Fibroblast of skin of abdomen (primary cell): ENCODE measurements around the gene ABCB8. TPM values are rescaled to one million over a fixed set of nuclear protein-coding genes. Genes with fewer than 3 reads are reported as not detected.

ENCODE experiments used
- DNase-seq: peaks from one replicate; pipeline ENCODE4 v3.0.0-alpha.2; 2013
- polyA plus RNA-seq, 2 experiments: library from polyadenylated mRNA; unstranded; fragments of 120-200 nt; gene quantifications; one replicate each; pipeline ENCODE4 v1.2.1, GENCODE V29; 2013; ENCODE audit not compliant: insufficient read length in 2 of 2

Gene ABCB8
- 26.3 TPM for polyA plus RNA-seq (2013, experiment 1 of 2; ENCODE audit: insufficient read length)
- polyA plus RNA-seq (2013, experiment 2 of 2; ENCODE audit: insufficient read length) = 29.7 TPM

DNA sequence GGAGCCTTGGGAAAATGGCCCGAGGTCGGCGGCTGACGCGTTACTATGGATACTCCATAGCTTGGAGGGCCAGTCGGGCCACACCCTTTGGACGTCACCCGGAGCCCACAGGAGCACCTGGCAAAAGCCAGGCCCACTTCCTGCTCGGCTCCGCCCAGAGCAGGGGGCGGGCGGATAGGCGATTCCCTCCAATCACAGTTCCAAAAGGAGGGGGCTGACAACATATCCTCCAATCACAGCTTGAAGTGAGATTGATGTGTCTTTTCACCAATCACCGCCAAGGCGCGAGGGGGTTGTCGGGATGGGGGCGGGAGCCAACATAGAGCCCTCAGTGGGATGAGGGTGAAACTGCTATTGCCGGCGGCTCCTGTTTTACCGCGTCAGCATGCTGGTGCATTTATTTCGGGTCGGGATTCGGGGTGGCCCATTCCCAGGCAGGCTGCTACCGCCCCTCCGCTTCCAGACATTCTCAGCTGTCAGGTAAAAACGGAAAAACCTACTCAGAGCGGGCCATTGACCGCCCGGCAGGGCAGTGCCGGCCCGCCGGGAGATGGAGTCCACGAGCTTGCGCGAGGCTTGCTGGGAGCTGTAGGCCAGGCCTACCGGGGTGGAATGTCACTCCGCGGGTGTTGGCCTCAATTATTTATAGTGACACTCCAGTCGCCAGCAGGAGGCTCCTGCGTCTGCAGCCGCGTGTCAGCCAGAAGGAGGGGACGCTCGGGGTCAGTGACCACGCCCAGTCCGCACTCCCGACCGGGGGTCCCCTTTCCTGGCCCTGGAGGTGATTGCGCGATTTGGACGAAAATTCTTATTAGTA lies at the start of gene ABCB8:
Gene ABCB8, plus strand, starts transcription at position 320 of the 817 bp plus-strand sequence. Its CDS starts 66 bp downstream, at position 386.
- peak; percentile 99 for DNase-seq

DNA sequence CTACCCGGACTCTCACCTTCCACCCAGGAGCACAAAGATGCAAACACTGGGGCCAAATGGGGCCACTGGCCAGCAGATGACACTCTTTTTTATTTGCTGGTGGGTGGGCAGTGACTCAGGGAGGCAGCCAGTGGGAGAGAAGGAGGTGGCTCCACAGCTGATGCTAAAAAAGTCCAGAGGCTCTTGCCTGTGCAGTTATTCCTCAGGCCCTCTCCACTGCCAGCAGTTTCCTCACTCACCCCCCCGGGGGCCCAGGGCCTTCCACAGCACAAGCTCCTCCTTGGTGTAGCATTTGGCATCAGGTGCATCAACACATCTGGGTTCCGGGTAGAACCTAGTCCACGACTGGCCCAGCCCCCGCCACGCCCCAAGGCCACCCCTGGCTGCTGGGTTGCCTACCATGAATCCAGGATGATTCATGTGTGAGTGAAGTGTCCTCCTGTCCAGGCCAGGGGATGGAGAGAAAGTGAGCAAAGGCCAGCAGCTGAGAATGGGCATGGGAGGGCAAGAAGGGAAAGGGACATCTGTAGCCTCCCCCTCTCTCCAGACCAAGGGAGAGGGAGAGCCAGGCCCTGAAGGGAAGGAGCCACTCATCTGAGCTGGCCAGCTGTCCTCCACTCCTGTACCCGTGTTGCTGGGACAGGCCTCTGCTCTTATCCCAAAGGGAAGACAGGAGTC lies 48.4 kb upstream of the ABCB8 start:
- DNase-seq = no peak

DNA sequence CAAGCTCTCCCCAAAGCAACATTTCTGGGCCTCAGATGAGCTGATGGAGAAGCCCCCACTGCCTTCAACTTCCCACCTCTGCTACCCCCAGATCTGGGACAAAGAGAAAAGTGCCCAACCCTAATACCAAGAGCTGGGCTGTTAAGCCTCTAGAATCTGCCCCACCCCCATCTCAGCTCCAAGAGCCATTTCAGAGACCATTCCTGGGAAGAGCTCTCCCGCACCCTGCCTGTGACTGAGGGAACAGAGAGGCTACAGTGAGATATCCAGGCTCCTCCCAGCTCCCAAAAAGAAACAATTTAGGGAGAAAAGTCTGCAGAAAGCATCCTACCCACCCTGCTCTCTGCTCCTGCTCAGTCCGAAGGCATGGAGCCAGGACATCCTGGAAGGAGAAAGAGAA lies 47.6 kb upstream of the ABCB8 start:
- no peak for DNase-seq

DNA sequence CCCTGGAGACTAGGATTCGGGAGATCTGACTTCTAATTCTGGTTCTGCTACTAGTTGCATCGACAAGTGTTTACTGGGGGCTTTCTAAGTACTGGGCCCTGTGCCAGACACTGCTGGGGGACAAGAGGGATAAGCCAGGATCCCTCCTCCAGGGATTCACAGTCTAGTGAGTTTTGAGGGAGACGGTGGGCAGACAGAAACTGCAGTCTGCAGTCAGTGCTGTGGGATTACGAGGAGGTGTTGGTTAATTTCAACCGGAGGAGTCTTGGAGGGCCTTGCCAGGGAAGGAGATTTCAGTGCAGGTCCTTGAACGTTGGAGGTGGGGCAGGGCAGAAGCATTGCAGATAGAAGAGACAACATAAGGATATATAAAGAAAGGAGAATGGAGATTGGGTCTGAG lies 46.6 kb upstream of the ABCB8 start:
- no peak for DNase-seq

DNA sequence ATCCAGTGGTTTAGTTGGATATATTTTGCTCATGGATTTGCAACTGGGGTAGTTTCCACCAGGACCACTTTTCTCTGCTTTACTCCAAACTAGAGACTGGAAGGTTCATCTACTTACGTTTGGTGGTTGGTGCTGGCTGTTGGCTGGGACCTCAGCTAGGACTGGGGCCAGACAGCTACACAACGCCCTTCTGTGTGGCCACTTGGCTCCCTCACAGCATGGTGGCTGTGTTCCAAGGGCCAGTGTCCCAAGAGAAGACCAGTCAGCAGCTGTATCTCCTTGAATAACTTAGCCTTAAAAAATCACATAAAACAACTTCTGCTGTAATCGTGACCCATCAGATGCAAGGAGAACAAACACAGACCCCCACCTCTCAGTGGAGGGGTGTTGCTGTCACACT lies 45.9 kb upstream of the ABCB8 start:
- no peak for DNase-seq

DNA sequence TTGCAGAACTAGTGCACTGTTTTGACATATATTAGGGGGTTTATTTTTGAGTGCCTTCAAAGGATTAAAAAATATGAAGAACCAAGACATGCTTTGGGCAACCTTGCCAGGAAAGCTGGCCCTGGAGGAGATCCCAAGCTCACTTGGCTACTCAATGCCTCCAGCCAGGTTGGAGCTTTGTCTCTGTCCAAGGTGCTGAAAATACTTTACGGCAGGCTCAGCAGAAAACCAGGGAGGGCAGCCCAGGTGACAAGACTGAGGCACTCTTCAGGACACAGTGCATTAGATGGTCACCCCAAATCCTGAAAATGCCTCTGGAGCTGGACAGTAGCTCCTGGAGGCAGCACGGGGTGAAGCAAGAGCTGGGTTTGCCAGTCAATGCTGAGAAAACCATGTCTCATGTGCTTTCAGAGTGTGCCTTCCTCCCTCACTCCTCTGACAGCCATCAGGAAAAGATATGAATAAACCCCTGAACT lies 44.3 kb upstream of the ABCB8 start:
- DNase-seq = peak; percentile 30

DNA sequence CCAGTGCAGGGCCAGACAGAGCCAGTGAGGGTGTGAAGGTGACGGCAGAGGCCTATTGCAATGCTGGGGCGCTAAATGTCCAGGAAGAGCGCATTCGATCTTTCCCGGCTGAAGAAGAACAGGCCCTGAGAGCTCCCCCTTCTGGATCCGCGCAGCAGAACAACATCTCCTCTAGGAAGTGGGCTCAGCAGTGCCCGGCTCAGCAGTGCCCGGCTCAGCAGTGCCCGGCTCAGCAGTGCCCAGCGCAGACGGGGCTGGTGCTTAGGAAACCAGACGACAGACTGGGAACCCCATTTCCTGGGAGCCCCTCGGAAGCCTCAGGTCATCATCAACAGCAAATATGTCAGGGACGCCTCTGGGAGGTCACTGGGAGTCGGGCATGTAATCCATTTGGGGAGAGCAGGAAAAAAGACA lies 42.1 kb upstream of the ABCB8 start:
- peak; percentile 28 for DNase-seq

DNA sequence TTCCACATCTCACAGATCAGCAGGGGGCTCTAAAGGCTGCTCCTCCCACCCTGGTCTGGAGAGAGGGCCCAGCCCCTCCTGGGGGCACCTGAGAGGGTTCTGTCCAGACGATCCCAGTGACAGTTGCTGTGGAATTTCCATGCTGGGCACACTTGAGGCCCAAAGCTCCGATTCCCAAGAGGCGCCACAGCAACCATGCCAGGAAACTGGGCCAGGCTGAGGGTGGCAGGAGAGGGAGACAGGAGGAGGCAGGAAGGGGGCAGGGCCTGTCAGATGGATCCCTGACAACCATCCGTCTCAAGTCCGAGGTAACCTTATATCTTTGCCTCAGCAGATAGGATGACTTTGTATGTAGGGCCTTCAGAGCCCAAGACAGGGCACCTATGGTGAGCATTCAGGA lies 41.7 kb upstream of the ABCB8 start:
- no peak for DNase-seq

DNA sequence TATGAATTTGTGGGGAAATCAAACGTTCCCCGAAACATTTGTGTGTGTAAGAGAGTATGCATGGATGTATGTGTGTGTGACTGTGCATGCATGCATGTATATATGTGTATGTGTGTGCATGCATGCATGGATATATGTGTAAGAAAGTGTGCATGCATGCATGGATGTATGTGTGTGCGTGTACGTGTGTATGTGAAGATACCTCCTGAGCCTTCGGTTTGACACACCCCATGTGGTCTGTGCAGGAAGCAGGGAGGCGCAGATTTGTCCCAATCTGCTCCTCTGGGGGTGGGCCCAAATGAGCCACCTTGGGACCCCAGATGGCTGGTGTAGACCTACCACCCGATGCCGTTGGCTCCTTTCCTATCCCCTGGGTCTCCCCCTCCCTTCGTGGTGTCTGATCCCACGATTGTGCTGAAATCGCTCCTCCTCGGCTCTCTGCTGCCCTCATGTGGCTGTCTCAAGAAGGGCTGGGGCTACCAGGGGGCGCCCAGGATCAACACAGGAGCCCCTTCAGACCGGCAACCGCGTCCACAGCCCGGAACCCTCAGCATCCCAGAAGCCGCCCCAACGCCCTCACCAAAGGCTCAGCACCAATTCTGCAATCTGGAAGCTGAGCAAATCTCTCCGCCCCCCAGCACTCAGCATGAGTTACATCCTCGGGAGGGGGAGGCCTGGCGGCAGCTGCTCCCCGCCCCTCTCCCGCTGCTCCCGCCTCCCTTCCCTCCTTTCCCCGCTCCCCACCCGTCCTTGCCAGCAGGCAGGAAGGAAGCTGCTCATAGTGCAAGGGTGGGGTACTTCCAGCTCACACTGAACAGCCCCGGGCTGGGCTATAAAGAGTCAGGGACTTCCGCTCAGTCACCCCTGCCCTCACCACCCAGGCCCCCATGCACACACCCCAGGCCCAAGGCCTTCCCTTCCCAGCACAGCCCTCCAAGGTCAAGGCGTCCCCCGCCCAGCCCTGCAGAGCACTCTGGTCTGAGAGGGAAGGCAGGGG lies 39.7 kb upstream of the ABCB8 start:
- DNase-seq = peak; percentile 24

DNA sequence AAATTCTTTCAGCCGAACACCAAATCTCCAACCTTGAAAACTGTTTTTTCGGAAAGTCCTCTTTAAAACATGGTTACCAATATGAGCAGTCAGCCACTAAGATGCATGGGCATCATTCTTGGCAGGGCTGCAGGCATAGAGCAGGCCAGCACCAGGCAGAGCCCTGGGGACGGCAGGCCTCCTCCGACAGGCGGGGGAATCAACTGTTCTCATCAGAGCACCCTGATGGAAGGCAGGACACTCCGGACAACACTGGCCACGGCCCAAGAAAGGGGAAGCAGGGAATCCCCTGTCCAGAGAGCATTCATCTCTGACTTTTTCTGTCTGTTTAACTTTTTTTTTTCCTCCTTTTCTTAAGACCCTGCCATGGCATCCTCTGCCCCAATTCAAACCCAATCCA lies 38.8 kb upstream of the ABCB8 start:
- DNase-seq = no peak

DNA sequence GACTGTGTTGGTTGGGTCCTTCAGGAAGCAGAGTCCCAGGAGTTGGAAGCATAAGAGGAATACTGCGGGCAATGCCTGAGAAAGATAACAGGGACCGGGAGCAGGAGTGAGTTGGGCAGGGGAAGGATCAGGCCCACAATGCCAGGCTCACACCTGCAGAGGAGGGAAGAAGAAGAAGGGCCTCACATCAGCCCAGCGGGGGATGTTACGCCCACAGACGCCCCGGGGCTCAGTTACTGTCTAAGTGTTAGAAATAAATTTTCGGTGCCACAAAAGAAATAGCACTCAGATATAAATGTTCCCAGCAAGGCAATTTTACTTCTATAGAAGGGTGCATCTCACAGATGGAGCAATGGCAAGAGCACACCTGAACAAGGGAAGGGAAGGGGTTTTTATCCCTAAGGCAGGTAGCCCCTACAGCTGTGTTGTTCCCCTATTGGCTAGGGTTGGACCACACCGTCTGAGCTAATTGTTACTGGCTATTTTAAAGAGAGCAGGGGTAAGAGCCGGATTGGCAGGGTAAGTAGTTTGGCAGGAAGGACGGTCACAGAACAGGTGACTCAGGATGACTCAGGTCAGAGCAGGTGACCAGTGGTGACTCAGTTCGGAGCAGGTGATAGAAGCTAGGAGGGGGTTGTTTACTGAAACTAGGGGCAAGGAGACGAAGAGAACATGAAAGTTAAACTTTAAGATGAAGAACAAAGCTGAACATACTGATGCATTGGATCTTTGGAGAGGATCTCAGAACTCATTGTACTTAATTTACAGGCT lies 37.6 kb upstream of the ABCB8 start, which contains the start of gene NOS3:
Gene NOS3, plus strand, starts transcription at position 602 of the 771 bp plus-strand sequence. CDS start 2,787 bp downstream, outside the sequence.
- no peak for DNase-seq

DNA sequence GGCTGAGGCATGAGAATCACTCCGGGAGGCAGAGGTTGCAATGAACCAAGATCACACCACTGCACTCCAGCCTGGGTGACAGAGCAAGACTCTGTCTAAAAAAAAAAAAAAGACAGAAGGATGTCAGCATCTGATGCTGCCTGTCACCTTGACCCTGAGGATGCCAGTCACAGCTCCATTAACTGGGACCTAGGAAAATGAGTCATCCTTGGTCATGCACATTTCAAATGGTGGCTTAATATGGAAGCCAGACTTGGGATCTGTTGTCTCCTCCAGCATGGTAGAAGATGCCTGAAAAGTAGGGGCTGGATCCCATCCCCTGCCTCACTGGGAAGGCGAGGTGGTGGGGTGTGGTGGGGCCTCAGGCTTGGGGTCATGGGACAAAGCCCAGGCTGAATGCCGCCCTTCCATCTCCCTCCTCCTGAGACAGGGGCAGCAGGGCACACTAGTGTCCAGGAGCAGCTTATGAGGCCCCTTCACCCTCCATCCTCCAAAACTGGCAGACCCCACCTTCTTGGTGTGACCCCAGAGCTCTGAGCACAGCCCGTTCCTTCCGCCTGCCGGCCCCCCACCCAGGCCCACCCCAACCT lies 36.1 kb upstream of the ABCB8 start:
- DNase-seq = no peak

DNA sequence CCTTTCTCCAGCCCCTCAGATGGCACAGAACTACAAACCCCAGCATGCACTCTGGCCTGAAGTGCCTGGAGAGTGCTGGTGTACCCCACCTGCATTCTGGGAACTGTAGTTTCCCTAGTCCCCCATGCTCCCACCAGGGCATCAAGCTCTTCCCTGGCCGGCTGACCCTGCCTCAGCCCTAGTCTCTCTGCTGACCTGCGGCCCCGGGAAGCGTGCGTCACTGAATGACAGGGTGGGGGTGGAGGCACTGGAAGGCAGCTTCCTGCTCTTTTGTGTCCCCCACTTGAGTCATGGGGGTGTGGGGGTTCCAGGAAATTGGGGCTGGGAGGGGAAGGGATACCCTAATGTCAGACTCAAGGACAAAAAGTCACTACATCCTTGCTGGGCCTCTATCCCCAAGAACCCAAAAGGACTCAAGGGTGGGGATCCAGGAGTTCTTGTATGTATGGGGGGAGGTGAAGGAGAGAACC lies 35.4 kb upstream of the ABCB8 start:
- no peak for DNase-seq

DNA sequence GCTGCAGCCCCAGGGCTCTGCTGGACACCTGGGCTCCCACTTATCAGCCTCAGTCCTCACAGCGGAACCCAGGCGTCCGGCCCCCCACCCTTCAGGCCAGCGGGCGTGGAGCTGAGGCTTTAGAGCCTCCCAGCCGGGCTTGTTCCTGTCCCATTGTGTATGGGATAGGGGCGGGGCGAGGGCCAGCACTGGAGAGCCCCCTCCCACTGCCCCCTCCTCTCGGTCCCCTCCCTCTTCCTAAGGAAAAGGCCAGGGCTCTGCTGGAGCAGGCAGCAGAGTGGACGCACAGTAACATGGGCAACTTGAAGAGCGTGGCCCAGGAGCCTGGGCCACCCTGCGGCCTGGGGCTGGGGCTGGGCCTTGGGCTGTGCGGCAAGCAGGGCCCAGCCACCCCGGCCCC lies 34.7 kb upstream of the ABCB8 start:
- no peak for DNase-seq

DNA sequence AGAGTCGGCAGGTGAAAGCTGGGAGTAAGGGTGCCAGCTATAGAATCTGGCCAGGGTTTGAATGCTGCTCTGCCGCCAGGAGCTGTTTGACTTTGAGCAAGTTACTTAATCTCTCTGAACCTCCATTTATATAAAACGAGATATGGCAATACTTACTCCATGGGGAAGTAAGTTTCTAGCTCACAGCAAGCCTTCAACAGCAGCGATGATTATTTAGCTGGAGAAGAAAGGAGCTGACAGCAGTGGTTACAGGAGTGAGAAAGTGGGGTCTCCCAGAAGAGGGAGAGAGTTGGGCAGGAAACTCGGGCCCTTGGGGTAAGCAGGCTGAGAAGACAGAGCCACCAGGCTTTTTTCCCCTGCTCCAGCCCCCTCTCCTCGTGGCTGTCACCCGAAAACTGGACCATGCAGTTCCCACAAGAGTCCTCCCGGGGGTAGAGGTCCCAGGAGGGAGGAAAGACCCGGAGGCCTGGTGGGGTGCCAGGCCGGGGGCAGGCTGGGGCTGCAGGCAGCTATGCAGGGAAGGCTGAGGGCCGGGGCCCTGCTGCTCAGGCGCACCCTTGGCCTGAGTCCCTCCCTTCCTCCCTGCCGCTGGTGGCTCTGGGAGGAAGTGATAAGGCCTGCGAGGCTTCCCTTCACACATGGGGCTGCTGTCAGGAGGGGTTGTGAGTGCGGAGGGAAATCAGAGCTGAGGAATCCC lies 34.0 kb upstream of the ABCB8 start:
- no peak for DNase-seq

DNA sequence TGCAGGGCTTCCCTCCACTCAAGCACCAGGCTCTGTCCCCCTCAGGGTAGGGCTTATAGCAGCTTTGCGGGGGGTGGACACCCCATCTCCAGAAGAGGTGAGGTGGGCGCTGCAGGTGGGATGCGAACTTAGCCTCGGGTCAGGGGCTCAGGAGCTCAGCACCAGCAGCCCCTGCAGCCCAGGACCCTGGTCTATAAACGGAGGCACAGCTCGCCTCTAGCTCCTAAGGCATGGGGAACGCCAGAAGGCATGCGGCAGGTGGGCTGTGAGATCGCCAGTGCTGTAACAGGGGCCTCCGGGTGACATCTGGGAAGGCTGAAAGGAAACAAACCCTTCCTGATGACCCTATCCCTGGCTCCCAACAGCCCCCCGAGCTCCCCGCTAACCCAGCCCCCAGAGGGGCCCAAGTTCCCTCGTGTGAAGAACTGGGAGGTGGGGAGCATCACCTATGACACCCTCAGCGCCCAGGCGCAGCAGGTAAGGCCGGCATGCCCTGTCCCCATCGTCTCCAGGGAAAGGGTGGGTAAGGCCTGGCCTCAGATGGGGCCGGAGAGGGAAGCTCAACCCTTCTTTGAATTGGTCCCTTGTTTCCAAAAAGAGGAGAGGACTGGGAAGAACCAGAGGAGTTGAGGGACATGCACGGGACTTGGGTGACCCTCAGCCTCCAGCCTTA lies 33.3 kb upstream of the ABCB8 start:
- DNase-seq = no peak

DNA sequence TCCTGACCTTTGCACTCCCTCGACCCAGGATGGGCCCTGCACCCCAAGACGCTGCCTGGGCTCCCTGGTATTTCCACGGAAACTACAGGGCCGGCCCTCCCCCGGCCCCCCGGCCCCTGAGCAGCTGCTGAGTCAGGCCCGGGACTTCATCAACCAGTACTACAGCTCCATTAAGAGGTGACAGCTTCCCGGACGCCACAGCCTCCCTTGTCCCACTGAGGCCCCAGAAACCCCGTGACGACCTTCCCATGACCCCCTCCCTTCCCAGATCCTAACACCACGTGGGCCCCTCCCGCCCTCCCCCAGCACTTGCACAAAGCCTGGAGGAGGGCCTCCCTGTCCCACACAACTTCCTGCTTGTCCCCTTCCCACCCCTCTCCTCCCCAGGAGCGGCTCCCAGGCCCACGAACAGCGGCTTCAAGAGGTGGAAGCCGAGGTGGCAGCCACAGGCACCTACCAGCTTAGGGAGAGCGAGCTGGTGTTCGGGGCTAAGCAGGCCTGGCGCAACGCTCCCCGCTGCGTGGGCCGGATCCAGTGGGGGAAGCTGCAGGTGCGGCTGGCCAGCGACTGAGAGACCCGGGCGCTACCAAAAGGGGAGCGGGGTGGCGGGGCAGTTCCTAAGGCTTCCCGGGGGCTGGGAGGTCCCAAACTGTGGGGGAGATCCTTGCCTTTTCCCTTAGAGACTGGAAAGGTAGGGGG lies 31.7 kb upstream of the ABCB8 start:
- DNase-seq = no peak

DNA sequence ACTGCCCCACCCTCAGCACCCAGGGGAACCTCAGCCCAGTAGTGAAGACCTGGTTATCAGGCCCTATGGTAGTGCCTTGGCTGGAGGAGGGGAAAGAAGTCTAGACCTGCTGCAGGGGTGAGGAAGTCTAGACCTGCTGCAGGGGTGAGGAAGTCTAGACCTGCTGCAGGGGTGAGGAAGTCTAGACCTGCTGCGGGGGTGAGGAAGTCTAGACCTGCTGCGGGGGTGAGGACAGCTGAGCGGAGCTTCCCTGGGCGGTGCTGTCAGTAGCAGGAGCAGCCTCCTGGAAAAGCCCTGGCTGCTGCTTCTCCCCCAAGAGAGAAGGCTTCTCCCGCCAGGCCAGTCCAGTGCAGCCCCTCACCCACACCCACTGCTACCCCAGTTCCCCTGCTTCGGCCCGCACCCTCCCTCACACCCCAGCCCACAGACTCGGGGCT lies 31.2 kb upstream of the ABCB8 start:
- no peak for DNase-seq

DNA sequence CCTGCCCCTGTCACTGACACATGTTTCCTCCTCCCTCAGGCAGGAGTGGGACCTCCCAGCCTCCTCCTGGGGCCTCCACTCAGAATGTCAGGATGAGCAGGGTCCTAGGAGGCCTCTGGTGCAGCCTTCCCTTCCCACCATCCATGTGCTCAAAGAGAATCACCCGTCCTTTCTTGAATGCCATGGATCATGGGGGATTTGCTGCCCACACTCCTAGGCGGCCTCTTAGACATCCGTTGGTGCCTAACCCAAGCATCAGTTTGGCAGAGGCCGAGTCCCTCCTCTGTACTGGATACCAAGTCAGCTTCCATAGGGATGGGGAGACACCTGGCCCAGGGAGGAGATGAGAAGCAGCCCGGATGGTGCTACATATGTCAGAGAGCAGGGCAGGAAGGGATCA lies 30.4 kb upstream of the ABCB8 start:
- no peak for DNase-seq
